Measurements from ENCODE around the gene GLYR1.

GLYR1 gene

GRCh38 chr16:4865231-4865860 lies 18.3 kb upstream of the GLYR1 start:
- H3K27ac ChIP-seq (ENCODE audit: low read depth, low read length), result no peak overlapping the region
- H3K4me3 ChIP-seq (ENCODE audit: low read depth, low read length), result no peak overlapping the region
- peaks cover 81% of the 10 kb centered on the region for H3K79me2 ChIP-seq (ENCODE audit: control insufficient read depth, insufficient read depth, low read length, unreplicated experiment)
- H2AFZ ChIP-seq (ENCODE audit: low read length, unreplicated experiment), result no peak overlapping the region
- no peaks in the 10 kb centered on the region for H3K27me3 ChIP-seq (ENCODE audit: insufficient read depth, low read length)
- H3K4me1 ChIP-seq (ENCODE audit: control insufficient read depth, insufficient read depth, low read length, unreplicated experiment), result peaks cover 3% of the 10 kb centered on the region
- peaks cover 19% of the 10 kb centered on the region for H3K36me3 ChIP-seq (ENCODE audit: insufficient read depth, low read length)

- Histone ChIP-seq H3K27me3 (ENCODE audit: insufficient read depth, low read length) (no peaks in the 10 kb centered on the region), H3K36me3 (ENCODE audit: insufficient read depth, low read length) (peaks cover 23% of the 10 kb centered on the region), H2AFZ (ENCODE audit: low read length, unreplicated experiment) (no peak overlapping the region), H3K27ac (ENCODE audit: low read depth, low read length) (no peak overlapping the region), H3K79me2 (ENCODE audit: control insufficient read depth, insufficient read depth, low read length, unreplicated experiment) (peaks cover 80% of the 10 kb centered on the region), H3K4me1 (ENCODE audit: control insufficient read depth, insufficient read depth, low read length, unreplicated experiment) (peaks cover 3% of the 10 kb centered on the region), H3K4me3 (ENCODE audit: low read depth, low read length) (no peak overlapping the region)
These were observed 17.6 kb upstream of the GLYR1 start for GRCh38 chr16:4864728-4865127.

- no peak overlapping the region for H2AFZ ChIP-seq (ENCODE audit: low read length, unreplicated experiment)
- peaks cover 3% of the 10 kb centered on the region for H3K4me1 ChIP-seq (ENCODE audit: control insufficient read depth, insufficient read depth, low read length, unreplicated experiment)
- no peak overlapping the region for H3K4me3 ChIP-seq (ENCODE audit: low read depth, low read length)
- H3K27me3 ChIP-seq (ENCODE audit: insufficient read depth, low read length), result no peaks in the 10 kb centered on the region
- peaks cover 32% of the 10 kb centered on the region for H3K36me3 ChIP-seq (ENCODE audit: insufficient read depth, low read length)
- H3K27ac ChIP-seq (ENCODE audit: low read depth, low read length), result no peak overlapping the region
- H3K79me2 ChIP-seq (ENCODE audit: control insufficient read depth, insufficient read depth, low read length, unreplicated experiment), result peaks cover 60% of the 10 kb centered on the region
These were observed 15.6 kb upstream of the GLYR1 start for GRCh38 chr16:4862639-4863038.

GRCh38 chr16:4860727-4861342 lies 13.7 kb upstream of the GLYR1 start:
- H3K4me3 ChIP-seq (ENCODE audit: low read depth, low read length), result no peak overlapping the region
- no peak overlapping the region for H3K27ac ChIP-seq (ENCODE audit: low read depth, low read length)
- H3K4me1 ChIP-seq (ENCODE audit: control insufficient read depth, insufficient read depth, low read length, unreplicated experiment), result peaks cover 3% of the 10 kb centered on the region
- no peak overlapping the region for H2AFZ ChIP-seq (ENCODE audit: low read length, unreplicated experiment)
- peaks cover 48% of the 10 kb centered on the region for H3K79me2 ChIP-seq (ENCODE audit: control insufficient read depth, insufficient read depth, low read length, unreplicated experiment)
- H3K27me3 ChIP-seq (ENCODE audit: insufficient read depth, low read length), result no peaks in the 10 kb centered on the region
- peaks cover 39% of the 10 kb centered on the region for H3K36me3 ChIP-seq (ENCODE audit: insufficient read depth, low read length)

GRCh38 chr16:4859900-4860255 lies 12.8 kb upstream of the GLYR1 start:
- Histone ChIP-seq H3K36me3 (ENCODE audit: insufficient read depth, low read length) (peaks cover 39% of the 10 kb centered on the region), H2AFZ (ENCODE audit: low read length, unreplicated experiment) (no peak overlapping the region), H3K79me2 (ENCODE audit: control insufficient read depth, insufficient read depth, low read length, unreplicated experiment) (peaks cover 45% of the 10 kb centered on the region), H3K4me1 (ENCODE audit: control insufficient read depth, insufficient read depth, low read length, unreplicated experiment) (peaks cover 3% of the 10 kb centered on the region), H3K27me3 (ENCODE audit: insufficient read depth, low read length) (no peaks in the 10 kb centered on the region), H3K4me3 (ENCODE audit: low read depth, low read length) (no peak overlapping the region), H3K27ac (ENCODE audit: low read depth, low read length) (no peak overlapping the region)

DNA sequence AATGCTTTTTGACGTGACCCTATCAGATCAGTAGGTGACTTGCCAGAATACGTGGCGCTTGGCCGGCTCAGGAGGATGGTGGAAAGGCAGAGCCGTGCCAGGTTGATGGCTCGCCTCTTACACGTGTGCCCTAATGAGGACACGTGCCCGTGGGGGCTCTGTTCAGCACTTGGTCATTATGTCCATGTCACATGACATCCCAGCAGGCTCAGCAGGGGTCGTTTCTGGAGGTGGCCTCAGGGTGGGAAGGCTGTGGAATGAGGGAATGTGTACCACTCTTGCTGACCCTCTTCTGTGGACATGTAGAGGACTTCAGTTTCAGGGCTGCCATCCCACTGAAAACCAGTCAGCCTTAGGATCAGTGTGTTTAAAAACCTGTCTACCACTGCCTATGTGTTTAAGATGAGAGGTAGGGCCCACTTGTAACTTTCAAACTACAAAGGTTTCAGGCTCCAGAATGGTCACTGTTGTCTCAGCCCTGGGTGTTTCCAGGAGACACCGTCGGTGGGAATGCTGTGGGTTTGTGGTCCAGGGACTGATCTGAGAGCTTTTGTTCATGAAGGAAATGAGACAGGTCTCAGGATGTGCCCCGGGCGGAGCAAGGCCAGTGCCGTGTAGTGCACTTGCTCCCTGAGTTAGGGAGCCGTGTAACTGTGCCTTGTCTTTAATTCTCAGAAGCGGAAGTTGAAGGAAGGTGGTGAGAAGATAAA lies 12.3 kb upstream of the GLYR1 start:
- Histone ChIP-seq H3K27me3 (ENCODE audit: insufficient read depth, low read length) (no peaks in the 10 kb centered on the region), H3K4me3 (ENCODE audit: low read depth, low read length) (no peak overlapping the region), H3K36me3 (ENCODE audit: insufficient read depth, low read length) (peaks cover 37% of the 10 kb centered on the region), H3K79me2 (ENCODE audit: control insufficient read depth, insufficient read depth, low read length, unreplicated experiment) (peaks cover 40% of the 10 kb centered on the region), H3K27ac (ENCODE audit: low read depth, low read length) (peak overlapping the region; percentile 21; the same call in 1 of the 2 replicates), H3K4me1 (ENCODE audit: control insufficient read depth, insufficient read depth, low read length, unreplicated experiment) (peaks cover 3% of the 10 kb centered on the region), H2AFZ (ENCODE audit: low read length, unreplicated experiment) (no peak overlapping the region)

DNA sequence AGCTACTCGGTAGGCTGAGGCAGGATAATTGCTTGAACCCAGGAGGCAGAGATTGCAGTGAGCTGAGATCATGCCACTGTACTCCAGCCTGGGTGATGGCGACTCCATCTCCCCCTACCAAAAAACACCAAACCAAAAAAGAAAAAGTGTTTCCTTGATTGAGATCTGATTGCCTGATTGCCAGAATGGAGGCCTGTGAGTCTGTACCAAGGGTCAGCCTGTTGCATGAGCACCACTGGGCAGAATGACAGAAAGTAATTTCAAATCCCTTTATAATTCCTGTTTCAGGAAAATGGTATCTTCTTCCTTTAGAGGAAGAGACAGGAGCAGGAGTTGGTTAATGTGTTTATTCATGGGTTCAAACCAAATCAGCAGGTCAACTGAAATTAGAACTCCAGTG lies 8.7 kb upstream of the GLYR1 start:
- no peak overlapping the region for H3K4me3 ChIP-seq (ENCODE audit: low read depth, low read length)

DNA sequence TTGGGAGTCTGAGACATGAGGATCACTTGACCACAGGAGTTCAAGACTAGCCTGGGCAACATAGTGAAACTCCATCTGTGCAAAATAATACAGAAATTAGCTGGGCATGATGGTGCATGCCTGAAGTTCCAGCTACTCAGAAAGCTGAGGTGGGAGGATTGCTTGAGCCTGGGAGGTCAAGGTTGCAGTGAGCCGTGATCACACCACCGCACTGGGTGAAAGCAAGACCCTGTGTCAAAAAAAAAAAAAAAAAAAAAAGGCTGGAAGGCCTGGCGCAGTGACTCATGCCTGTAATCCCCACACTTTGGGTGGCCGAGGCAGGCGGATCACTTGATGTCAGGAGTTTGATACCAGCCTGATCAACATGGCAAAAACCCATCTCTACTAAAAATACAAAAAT lies 8.3 kb upstream of the GLYR1 start:
- no peak overlapping the region for H3K4me3 ChIP-seq (ENCODE audit: low read depth, low read length)
- H3K27ac ChIP-seq (ENCODE audit: low read depth, low read length), result no peak overlapping the region
- H3K36me3 ChIP-seq (ENCODE audit: insufficient read depth, low read length), result peaks cover 41% of the 10 kb centered on the region
- H2AFZ ChIP-seq (ENCODE audit: low read length, unreplicated experiment), result no peak overlapping the region
- peaks cover 45% of the 10 kb centered on the region for H3K79me2 ChIP-seq (ENCODE audit: control insufficient read depth, insufficient read depth, low read length, unreplicated experiment)
- no peaks in the 10 kb centered on the region for H3K27me3 ChIP-seq (ENCODE audit: insufficient read depth, low read length)
- H3K4me1 ChIP-seq (ENCODE audit: control insufficient read depth, insufficient read depth, low read length, unreplicated experiment), result peaks cover 27% of the 10 kb centered on the region

More for the DNA sequence above, 8.7 kb upstream of the GLYR1 start:
- Histone ChIP-seq H3K4me1 (ENCODE audit: control insufficient read depth, insufficient read depth, low read length, unreplicated experiment) (peaks cover 22% of the 10 kb centered on the region), H3K27me3 (ENCODE audit: insufficient read depth, low read length) (no peaks in the 10 kb centered on the region), H2AFZ (ENCODE audit: low read length, unreplicated experiment) (no peak overlapping the region), H3K27ac (ENCODE audit: low read depth, low read length) (no peak overlapping the region), H3K36me3 (ENCODE audit: insufficient read depth, low read length) (peaks cover 43% of the 10 kb centered on the region), H3K79me2 (ENCODE audit: control insufficient read depth, insufficient read depth, low read length, unreplicated experiment) (peaks cover 45% of the 10 kb centered on the region)

- Histone ChIP-seq H3K79me2 (ENCODE audit: control insufficient read depth, insufficient read depth, low read length, unreplicated experiment) (peaks cover 75% of the 10 kb centered on the region), H3K27ac (ENCODE audit: low read depth, low read length) (peak overlapping the region; percentile 65), H2AFZ (ENCODE audit: low read length, unreplicated experiment) (no peak overlapping the region), H3K36me3 (ENCODE audit: insufficient read depth, low read length) (peaks cover 17% of the 10 kb centered on the region), H3K4me1 (ENCODE audit: control insufficient read depth, insufficient read depth, low read length, unreplicated experiment) (peaks cover 31% of the 10 kb centered on the region), H3K4me3 (ENCODE audit: low read depth, low read length) (peak overlapping the region; percentile 41; the same call in 1 of the 2 replicates), H3K27me3 (ENCODE audit: insufficient read depth, low read length) (no peaks in the 10 kb centered on the region)
These were observed 5.3 kb upstream of the GLYR1 start for GRCh38 chr16:4852221-4852872.

DNA sequence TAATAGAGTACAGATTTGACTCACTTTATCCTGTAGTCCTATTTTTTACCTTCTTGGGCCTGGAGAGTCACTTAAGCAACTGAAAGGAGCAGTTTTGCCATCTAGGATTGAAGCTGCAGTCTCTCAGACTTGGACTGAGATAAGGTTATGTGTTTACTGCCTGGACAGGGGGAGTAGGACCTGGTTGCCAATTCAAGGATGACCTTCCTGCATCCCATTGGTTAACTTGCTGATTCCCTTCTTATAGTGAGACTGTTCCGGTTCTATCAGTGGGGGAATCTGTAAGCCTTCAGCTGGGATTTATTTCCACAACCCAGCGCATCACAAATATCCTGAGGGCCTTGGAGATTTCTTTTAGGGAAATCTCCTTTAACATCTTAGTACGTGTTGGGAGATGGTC lies 3.1 kb upstream of the GLYR1 start:
- Histone ChIP-seq H3K4me3 (ENCODE audit: low read depth, low read length) (peak overlapping the region; percentile 88), H3K36me3 (ENCODE audit: insufficient read depth, low read length) (peaks cover 10% of the 10 kb centered on the region), H3K27me3 (ENCODE audit: insufficient read depth, low read length) (no peaks in the 10 kb centered on the region), H3K4me1 (ENCODE audit: control insufficient read depth, insufficient read depth, low read length, unreplicated experiment) (peaks cover 39% of the 10 kb centered on the region), H3K27ac (ENCODE audit: low read depth, low read length) (no peak overlapping the region), H3K79me2 (ENCODE audit: control insufficient read depth, insufficient read depth, low read length, unreplicated experiment) (peaks cover 86% of the 10 kb centered on the region), H2AFZ (ENCODE audit: low read length, unreplicated experiment) (no peak overlapping the region)
